ENCODE data around the gene JAKMIP2. TPM values are rescaled to one million over a fixed set of nuclear protein-coding genes. Genes with fewer than 3 reads are reported as not detected.
"Not testable (repeated sequence)": the region's sequence is repeated elsewhere in the genome, so short reads cannot be mapped to it uniquely, and the experiment has no call there.

JAKMIP2 gene
- total RNA-seq, 1 experiment from 2014 or later: not detected

- CTCF ChIA-PET: no interaction called here
- Histone ChIP-seq H3K9me3 (ENCODE audit: insufficient read depth, low read depth) (no peaks in the 10 kb centered on the region), H3K27ac (no peak overlapping the region), H3K27me3 (ENCODE audit: insufficient read depth, low read depth) (peaks cover 24% of the 10 kb centered on the region), H3K4me1 (replicated peaks; ENCODE audit: insufficient read depth) (no peaks in the 10 kb centered on the region), H3K36me3 (ENCODE audit: low read depth) (no peaks in the 10 kb centered on the region), H2AFZ (no peak overlapping the region), H4K20me1 (ENCODE audit: insufficient read depth) (no peaks in the 10 kb centered on the region), H3K9me2 (ENCODE audit: insufficient read depth) (no peaks in the 10 kb centered on the region), H3K4me2 (no peak overlapping the region), H3F3A (ENCODE audit: insufficient read depth, low read depth) (no peaks in the 10 kb centered on the region), H3K79me2 (ENCODE audit: low read depth) (no peaks in the 10 kb centered on the region), H3K4me3 (no peak overlapping the region)
- BruUV-seq (replicated peaks): no TSS peak
- no peak for DNase-seq
- TF ChIP-seq EZH2 (IDR thresholded peaks at IDR 0.05; ENCODE audit: low read depth) (no peak), CTCF (conservative IDR thresholded peaks at IDR 0.05) (no peak)
- POLR2A ChIA-PET (ENCODE audit: unreplicated experiment): no interaction called here
- intact Hi-C loops (cut with micrococcal nuclease; ENCODE audit: unreplicated experiment): no loop called here
Observed at GRCh38 chr5:147826361-147826760, 43.8 kb upstream of the JAKMIP2 start.

- Histone ChIP-seq H2AFZ (no peak overlapping the region), H3K36me3 (ENCODE audit: low read depth) (no peaks in the 10 kb centered on the region), H4K20me1 (ENCODE audit: insufficient read depth) (no peaks in the 10 kb centered on the region), H3K9me2 (ENCODE audit: insufficient read depth) (no peaks in the 10 kb centered on the region; the same call in 1 of the 2 replicates), H3F3A (ENCODE audit: insufficient read depth, low read depth) (no peaks in the 10 kb centered on the region), H3K27ac (no peak overlapping the region), H3K27me3 (ENCODE audit: insufficient read depth, low read depth) (peaks cover 9% of the 10 kb centered on the region; the same call in 1 of the 2 replicates), H3K4me1 (replicated peaks; ENCODE audit: insufficient read depth) (no peaks in the 10 kb centered on the region), H3K4me3 (no peak overlapping the region), H3K9me3 (ENCODE audit: insufficient read depth, low read depth) (no peaks in the 10 kb centered on the region), H3K79me2 (ENCODE audit: low read depth) (no peaks in the 10 kb centered on the region), H3K4me2 (no peak overlapping the region)
- ChIA-PET CTCF (interaction anchor here (0.6 to 1.0 kb wide), 4 partner anchors 195 to 1428 kb away, joined by 3 to 5 read pairs (median 4); no protein-coding TSS in a partner anchor), POLR2A (ENCODE audit: unreplicated experiment) (no interaction called here)
- no TSS peak for BruUV-seq (replicated peaks)
- intact Hi-C loops (cut with micrococcal nuclease; ENCODE audit: unreplicated experiment): loop anchor here (1.0 to 2.0 kb wide), 2 partner anchors 54 to 195 kb away; no protein-coding TSS in a partner anchor
- TF ChIP-seq EZH2 (IDR thresholded peaks at IDR 0.05; ENCODE audit: low read depth): no peak
- peak; percentile 83 for TF ChIP-seq CTCF (conservative IDR thresholded peaks at IDR 0.05)
- peak in 1 of 2 experiments; percentile 11 for DNase-seq
Observed at GRCh38 chr5:147822686-147823491, 40.4 kb upstream of the JAKMIP2 start.

GRCh38 chr5:147822222-147822621 lies 39.7 kb upstream of the JAKMIP2 start:
- H3K9me3 ChIP-seq (ENCODE audit: insufficient read depth, low read depth); H3K9me2 ChIP-seq (ENCODE audit: insufficient read depth); H3K27me3 ChIP-seq (ENCODE audit: insufficient read depth, low read depth); H3K4me3 ChIP-seq; H3K4me2 ChIP-seq; H3K36me3 ChIP-seq (ENCODE audit: low read depth); H3F3A ChIP-seq (ENCODE audit: insufficient read depth, low read depth); H3K79me2 ChIP-seq (ENCODE audit: low read depth); BruUV-seq (replicated peaks); H3K4me1 ChIP-seq (replicated peaks; ENCODE audit: insufficient read depth); H4K20me1 ChIP-seq (ENCODE audit: insufficient read depth); H3K27ac ChIP-seq; H2AFZ ChIP-seq; DNase-seq; POLR2A ChIA-PET (ENCODE audit: unreplicated experiment): not testable (repeated sequence)
- intact Hi-C loops (cut with micrococcal nuclease; ENCODE audit: unreplicated experiment): loop anchor here (1.0 to 2.0 kb wide), 2 partner anchors 55 to 194 kb away; no protein-coding TSS in a partner anchor
- CTCF ChIA-PET: interaction anchor here (1.0 kb wide), 1 partner anchor 194 kb away, joined by 3 read pairs; no protein-coding TSS in a partner anchor
